ENCODE data around the gene C6orf120.

GRCh38 chr6:169719117-169719516 lies 17.2 kb downstream of the C6orf120 start:
- TF ChIP-seq, protein P1, sequence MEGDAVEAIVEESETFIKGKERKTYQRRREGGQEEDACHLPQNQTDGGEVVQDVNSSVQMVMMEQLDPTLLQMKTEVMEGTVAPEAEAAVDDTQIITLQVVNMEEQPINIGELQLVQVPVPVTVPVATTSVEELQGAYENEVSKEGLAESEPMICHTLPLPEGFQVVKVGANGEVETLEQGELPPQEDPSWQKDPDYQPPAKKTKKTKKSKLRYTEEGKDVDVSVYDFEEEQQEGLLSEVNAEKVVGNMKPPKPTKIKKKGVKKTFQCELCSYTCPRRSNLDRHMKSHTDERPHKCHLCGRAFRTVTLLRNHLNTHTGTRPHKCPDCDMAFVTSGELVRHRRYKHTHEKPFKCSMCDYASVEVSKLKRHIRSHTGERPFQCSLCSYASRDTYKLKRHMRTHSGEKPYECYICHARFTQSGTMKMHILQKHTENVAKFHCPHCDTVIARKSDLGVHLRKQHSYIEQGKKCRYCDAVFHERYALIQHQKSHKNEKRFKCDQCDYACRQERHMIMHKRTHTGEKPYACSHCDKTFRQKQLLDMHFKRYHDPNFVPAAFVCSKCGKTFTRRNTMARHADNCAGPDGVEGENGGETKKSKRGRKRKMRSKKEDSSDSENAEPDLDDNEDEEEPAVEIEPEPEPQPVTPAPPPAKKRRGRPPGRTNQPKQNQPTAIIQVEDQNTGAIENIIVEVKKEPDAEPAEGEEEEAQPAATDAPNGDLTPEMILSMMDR (IDR thresholded peaks at IDR 0.05) = no peak
- TF ChIP-seq POLR2A (IDR thresholded peaks at IDR 0.05) = no peak
